ENCODE data around the gene WDR6.

The WDR6 gene

GRCh38 chr3:49016414-49017228 is 9.4 kb downstream of the WDR6 start:
- no peak for DNase-seq

DNA sequence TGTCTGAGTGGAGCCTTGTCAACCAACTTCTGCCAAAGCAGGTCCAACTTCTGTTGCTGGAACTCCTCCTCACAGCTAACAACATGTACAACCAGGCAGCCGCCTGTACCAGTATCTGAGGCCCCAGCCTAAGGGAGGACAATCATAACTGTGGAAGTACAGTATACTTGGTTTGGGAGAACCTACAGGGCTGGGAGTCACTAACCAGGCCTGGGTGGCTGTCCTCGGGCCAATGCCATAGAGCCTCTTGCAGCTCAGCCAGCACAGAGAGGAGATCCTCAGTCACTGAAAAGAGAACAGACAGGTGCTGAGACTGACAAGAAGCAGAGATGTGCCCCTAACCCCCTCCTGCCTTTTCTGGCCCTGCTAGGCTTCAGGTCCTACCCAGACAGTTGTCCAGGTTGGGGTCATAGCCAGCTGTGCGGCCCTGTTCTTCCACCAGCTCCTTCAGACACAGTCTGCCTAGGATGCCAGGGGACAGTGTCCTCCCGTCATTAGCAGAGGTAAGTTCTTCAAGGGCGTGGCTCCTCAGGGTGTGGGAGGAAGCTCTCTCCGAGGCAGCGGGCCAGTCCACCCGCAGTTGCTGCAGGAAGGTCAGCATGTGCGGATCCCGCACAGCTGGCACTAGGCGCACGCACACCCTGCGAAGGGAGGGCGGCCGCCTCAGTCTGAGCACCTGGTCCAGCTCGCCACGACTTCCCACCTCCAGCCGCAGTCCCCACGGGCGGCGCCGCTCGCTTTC is 10.2 kb downstream of the WDR6 start:
- no peak for DNase-seq

- DNase-seq: peak; percentile 79 to 82
These were observed 10.9 kb downstream of the WDR6 start, which contains the start of gene DALRD3 for GRCh38 chr3:49017971-49018706. Gene DALRD3 (minus strand): TSS chr3:49018580. CDS start chr3:49018564, 16 bp downstream.

DNA sequence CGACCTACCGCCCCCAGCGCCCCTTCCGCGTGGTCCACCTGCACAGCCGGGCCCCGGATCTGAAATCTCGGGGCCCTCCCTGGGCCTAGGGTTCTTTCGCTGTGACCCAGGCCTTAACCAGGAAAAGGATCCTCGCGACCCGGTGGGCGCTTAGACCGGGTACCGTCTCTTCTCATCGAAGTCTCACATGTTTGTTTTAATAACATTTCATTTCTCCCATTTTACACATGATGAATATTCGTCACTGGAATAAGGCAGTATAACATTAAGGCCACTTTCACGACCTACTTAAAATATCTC is 11.5 kb downstream of the WDR6 start:
- DNase-seq: no peak

DNA sequence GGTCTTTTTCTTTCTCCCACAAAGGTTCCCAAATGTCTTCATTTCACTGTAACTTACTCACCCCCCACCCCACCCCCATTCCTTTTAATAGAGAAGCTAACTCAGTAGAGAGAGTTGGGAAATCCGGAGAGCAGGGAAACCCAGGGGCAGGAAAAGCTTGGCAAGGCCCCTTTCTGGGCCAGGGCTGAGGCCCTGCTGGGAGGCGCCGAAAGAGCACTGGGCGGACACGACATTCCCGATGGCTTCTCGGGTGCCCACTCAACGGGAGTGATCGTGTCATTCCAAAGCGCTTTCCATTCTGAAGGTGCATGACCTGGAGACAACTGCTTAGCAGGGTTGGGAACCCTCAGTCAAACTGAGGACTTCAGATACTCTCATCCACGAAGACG is 12.7 kb downstream of the WDR6 start:
- DNase-seq: no peak

DNA sequence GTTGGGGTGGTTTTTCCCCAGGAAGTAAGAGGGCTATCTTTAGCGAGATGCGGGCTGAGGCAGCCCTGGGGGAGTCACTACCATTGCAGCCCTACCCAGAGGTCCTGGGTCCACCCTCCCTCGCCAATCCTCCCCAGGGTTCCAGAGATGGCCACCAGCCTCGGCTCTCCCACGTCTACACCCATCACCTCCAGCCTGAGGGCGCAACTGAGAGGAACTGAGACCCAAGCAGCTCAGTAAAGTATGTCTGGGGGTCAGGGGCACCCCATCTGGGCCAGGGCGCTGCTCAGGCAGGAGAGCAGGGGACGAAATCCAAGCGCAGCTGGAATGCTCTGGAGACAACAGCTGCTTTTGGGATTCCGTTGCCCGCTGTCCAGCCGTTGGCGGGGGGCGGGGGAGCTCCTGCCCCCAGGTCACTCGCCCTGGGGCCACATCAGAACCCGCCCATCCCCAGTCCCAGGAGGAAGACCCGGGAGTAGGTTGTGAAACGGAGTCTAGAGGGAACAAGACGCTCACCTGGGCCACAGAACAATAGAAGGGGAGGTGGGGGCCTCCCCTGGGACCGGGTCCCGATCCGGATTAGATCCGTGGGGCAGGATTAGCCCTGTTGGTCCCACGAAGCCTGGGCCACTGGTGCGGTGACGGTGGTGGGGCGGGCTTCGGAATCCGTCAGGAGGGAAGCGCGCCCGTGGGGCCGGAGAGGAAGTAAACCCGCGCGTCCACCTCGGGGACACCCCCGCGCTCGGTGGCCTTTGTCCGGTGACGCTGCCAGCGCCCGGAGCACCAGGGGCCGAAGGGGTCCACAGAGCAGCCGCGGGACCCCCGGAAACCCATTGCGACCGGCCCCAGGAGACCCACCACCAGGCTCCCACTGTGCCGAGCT is 13.4 kb downstream of the WDR6 start:
- DNase-seq: no peak

- peak; percentile 96 to 98 for DNase-seq
These were observed 14.1 kb downstream of the WDR6 start for GRCh38 chr3:49021213-49021812.

GRCh38 chr3:49021813-49022687 is 14.9 kb downstream of the WDR6 start, which contains the start of gene NDUFAF3:
Gene NDUFAF3 (plus strand): TSS chr3:49022121. CDS start chr3:49022145, 24 bp downstream.
- DNase-seq: peak; percentile 95 to 96

- no peak for DNase-seq
These were observed 15.5 kb downstream of the WDR6 start for GRCh38 chr3:49022688-49023171.

DNA sequence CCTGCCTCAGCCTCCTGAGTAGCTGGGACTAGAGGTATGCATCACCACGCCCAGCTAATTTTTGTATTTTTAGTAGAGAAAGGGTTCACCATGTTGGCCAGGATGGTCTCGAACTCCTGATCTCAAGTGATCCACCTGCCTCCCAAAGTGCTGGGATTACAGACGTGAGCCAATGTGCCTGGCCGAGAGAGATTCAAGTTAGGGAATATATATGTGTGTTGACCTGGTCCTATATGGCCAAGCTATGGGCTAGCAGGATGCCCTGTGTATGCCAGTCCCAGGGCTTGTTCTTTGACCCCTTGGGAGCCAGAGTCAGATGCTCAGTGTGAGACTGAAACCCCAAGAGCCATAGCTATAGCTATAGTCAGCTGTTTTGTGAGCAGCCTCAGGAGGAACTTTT is 16.6 kb downstream of the WDR6 start:
- no peak for DNase-seq

GRCh38 chr3:49024449-49024848 is 17.3 kb downstream of the WDR6 start:
- DNase-seq: no peak

DNA sequence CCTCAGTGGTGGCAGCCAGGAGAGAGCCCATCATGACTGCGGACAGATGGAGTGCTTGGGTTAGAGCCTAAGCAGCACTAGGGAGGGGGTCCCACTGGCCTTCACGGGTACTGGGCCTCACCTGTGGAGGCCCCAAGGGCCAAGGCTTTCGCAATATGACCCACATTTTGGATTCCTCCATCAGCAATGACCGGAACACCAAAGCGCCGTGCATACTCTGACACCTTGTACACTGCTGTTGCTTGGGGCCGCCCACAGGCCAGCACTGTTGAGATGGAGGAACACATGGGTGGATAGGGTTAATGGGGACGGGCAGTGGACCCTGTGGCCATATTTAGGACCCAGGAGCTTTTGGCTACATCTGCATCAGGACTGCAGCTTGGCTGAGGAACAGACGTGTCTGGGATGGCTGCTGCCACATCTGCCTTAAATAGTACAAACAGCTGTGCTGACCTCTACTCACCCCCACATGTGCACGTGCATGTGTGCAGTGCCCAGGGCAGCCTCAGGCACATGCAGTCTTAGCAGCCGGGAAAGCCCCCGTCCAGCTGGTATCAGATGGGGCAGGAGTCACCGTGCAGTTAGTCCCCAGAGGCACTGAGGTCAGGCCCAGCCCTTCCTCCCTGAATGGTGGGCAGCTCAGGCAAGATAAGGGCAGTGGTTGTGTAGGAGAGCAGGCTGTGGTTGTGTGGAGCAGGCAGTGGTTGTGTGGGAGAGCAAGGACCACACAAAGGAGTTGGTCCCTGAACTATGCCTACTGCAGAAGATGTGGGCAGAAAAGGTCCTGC is 18.0 kb downstream of the WDR6 start:
- DNase-seq: no peak

GRCh38 chr3:49025793-49026520 is 18.8 kb downstream of the WDR6 start:
- no peak for DNase-seq

DNA sequence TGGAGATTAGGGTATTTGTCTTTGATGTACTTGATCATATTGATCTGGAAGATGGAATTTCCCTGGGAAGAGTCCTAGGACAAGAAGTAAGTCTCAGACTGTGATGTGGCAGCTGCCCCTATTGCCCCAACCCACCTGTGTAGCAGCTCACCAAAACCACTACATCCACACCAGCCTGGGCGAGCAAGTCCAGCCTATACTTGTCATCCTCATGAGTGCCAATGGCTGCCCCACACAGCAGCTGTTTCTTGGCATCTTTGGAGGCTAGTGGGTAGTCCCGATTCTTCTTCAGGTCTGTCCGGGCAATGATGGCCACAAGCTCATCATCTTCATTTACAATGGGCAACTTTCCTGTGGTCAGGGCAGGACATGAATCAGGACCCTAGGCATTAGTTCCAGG is 19.3 kb downstream of the WDR6 start:
- DNase-seq: no peak

DNA sequence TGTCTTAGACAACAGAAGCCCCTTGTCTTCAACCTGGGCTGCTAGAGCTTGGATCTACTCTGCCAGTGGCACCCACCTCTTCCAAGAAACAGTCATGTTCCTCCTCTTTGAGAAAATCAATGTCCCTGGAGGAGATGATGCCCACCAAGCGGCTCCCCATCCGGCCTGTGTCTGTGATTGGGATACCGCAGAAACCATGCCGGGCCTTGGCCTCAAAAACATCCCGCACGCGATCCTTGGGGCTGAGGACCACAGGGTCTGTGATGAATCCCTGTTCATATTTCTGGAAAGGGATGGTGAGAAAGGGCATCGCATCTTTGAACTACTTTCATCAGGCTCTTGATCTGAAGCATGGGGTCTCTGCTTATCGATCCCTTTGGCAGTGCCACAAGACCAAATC is 20.4 kb downstream of the WDR6 start:
- no peak for DNase-seq

- no peak for DNase-seq
These were observed 21.1 kb downstream of the WDR6 start for GRCh38 chr3:49028298-49028672.

- DNase-seq: peak; percentile 82 to 83
These were observed 21.7 kb downstream of the WDR6 start, which contains the start of gene IMPDH2 for GRCh38 chr3:49028673-49029562. Gene IMPDH2 (minus strand): TSS chr3:49029398. CDS start chr3:49029350, 48 bp downstream.

GRCh38 chr3:49029563-49029884 is 22.3 kb downstream of the WDR6 start:
- DNase-seq: no peak
